HCT116 (cell line): ENCODE results near the gene PSMC3. TPM values are rescaled to one million over a fixed set of nuclear protein-coding genes. Genes with fewer than 3 reads are reported as not detected.

Source experiments
- ATAC-seq: fragments of 200-7000 bp; cut with Tn5 transposase; 2 replicates; pipeline ENCODE4 v1.9.1; 2020; ENCODE audit warnings: mild to moderate bottlenecking, moderate library complexity
- BruUV-seq: library from RNA; stranded (reverse); fragments of 400-500 nt; replicated peaks from 2 replicates; lab custom pipeline; 2021; lab: Mats Ljungman, UMichigan
- CTCF ChIA-PET: fragments of 300-600 bp; sonication (Branson Sonifier 250); formaldehyde crosslinking; loops from one replicate; lab custom pipeline; 2021; ENCODE audit warnings: antibody characterized with exemption; lab: Charles Lee
- POLR2A ChIA-PET: fragments of 300-600, 350-600 bp; sonication (Branson Sonifier 250); formaldehyde crosslinking; loops from one replicate; lab custom pipeline; 2021; ENCODE audit warnings: antibody characterized with exemption; lab: Charles Lee
- RAD21 ChIA-PET, 2 experiments: fragments of 300-600 bp; sonication (Branson Sonifier 250); formaldehyde crosslinking; loops; one replicate each; lab custom pipeline; 2023; ENCODE audit warnings: low total read pairs in 2 of 2; ENCODE audit not compliant: uncharacterized antibody in 2 of 2, unreplicated experiment in 2 of 2, low non-redundant PET in 1 of 2; lab: Charles Lee
- DNase-seq: peaks from one replicate; pipeline ENCODE4 v3.0.0-alpha.2; 2010; ENCODE audit warnings: low read depth, low spot score
- H2AFZ ChIP-seq: fragments of 200-600 bp; shearing (Covaris generic), sonication (generic); 2 replicates; pipeline ENCODE4 v1.6.1; 2017; ENCODE audit warnings: low read depth, mixed run types, mixed read lengths, antibody characterized with exemption, low read length; ENCODE audit not compliant: poor library complexity, severe bottlenecking
- H3K27ac ChIP-seq: 2 replicates; pipeline ENCODE4 v1.5.1; 2012; ENCODE audit warnings: low read depth, low read length
- H3K27me3 ChIP-seq: fragments of 200-600 bp; sonication (generic); 2 replicates; pipeline ENCODE4 v1.6.1; 2016; ENCODE audit warnings: mixed run types, low read length, mixed read lengths; ENCODE audit not compliant: insufficient read depth
- H3K36me3 ChIP-seq, 2 experiments: fragments of 200-500 bp in 1 of 2; fragments of 200-600 bp in 1 of 2; sonication (Bioruptor generic) in 1 of 2; sonication (generic) in 1 of 2; 2 replicates each; pipeline versions ENCODE4 v1.5.1 to v1.6.1; 2014 to 2016; ENCODE audit warnings: low read length in 2 of 2, inconsistent platforms in 1 of 2, mixed read lengths in 1 of 2, mixed run types in 1 of 2; ENCODE audit not compliant: insufficient read depth in 2 of 2, control insufficient read depth in 1 of 2
- H3K4me1 ChIP-seq, 2 experiments: fragments of 200-600 bp in 1 of 2; sonication (generic) in 1 of 2; 2 replicates each; pipeline versions ENCODE4 v1.5.1 to v1.6.1; 2012 to 2017; ENCODE audit warnings: low read length in 2 of 2, inconsistent platforms in 1 of 2, mild to moderate bottlenecking in 1 of 2, mixed read lengths in 1 of 2, mixed run types in 1 of 2, moderate library complexity in 1 of 2; ENCODE audit not compliant: insufficient read depth in 2 of 2, control insufficient read depth in 1 of 2
- H3K4me2 ChIP-seq: fragments of 200-600 bp; sonication (generic); 2 replicates; pipeline ENCODE4 v1.6.1; 2017; ENCODE audit warnings: mixed run types, low read length, mixed read lengths
- H3K4me3 ChIP-seq, 2 experiments: fragments of 200-600 bp in 1 of 2; sonication (generic) in 1 of 2; replicated peaks in 1 of 2; 2 replicates each; pipeline ENCODE4 v1.5.1; 2011 to 2016; ENCODE audit warnings: low read length in 2 of 2, control low read depth in 1 of 2, low read depth in 1 of 2, mild to moderate bottlenecking in 1 of 2, mixed read lengths in 1 of 2, mixed run types in 1 of 2
- H3K79me2 ChIP-seq: fragments of 200-600 bp; sonication (generic); 2 replicates; pipeline ENCODE4 v1.6.1; 2017; ENCODE audit warnings: mild to moderate bottlenecking, mixed run types, low read length, moderate library complexity, mixed read lengths; ENCODE audit not compliant: insufficient read depth
- H3K9ac ChIP-seq: fragments of 200-600 bp; sonication (generic); 2 replicates; pipeline ENCODE4 v1.6.1; 2016; ENCODE audit warnings: low read length, mixed read lengths
- H3K9me2 ChIP-seq: fragments of 200-600 bp; sonication (generic), shearing (Covaris generic); 2 replicates; pipeline ENCODE4 v1.6.1; 2017; ENCODE audit warnings: mixed run types, mild to moderate bottlenecking, moderate library complexity; ENCODE audit not compliant: insufficient read depth
- H3K9me3 ChIP-seq, 2 experiments: fragments of 200-500 bp in 1 of 2; fragments of 200-600 bp in 1 of 2; sonication (Bioruptor generic) in 1 of 2; sonication (generic) in 1 of 2; 2 replicates each; pipeline ENCODE4 v1.6.1; 2014 to 2017; ENCODE audit warnings: low read length in 2 of 2, mixed read lengths in 2 of 2, inconsistent platforms in 1 of 2, low read depth in 1 of 2, mild to moderate bottlenecking in 1 of 2, mixed run types in 1 of 2, moderate library complexity in 1 of 2; ENCODE audit not compliant: control insufficient read depth in 1 of 2, insufficient read depth in 1 of 2
- H4K20me1 ChIP-seq: fragments of 200-600 bp; sonication (generic), shearing (Covaris generic); 2 replicates; pipeline ENCODE4 v1.6.1; 2017; ENCODE audit warnings: mixed run types, mild to moderate bottlenecking, moderate library complexity; ENCODE audit not compliant: insufficient read depth
- CEBPB ChIP-seq: IDR thresholded peaks from 2 replicates; pipeline ENCODE4 v1.6.1; 2012; ENCODE audit warnings: low read depth
- CTCF ChIP-seq, 3 experiments: fragments of 200-600 bp in 1 of 3; sonication (generic) in 1 of 3; IDR thresholded peaks in 2 of 3; conservative IDR thresholded peaks in 1 of 3; 2 replicates each; pipeline ENCODE4 v1.5.1; 2012 to 2017; ENCODE audit warnings: low read depth in 2 of 3, low read length in 2 of 3, antibody characterized with exemption in 1 of 3, borderline replicate concordance in 1 of 3, control low read depth in 1 of 3, mild to moderate bottlenecking in 1 of 3, mixed read lengths in 1 of 3, mixed run types in 1 of 3, moderate library complexity in 1 of 3; ENCODE audit not compliant: insufficient read depth in 1 of 3
- EZH2phosphoT487 ChIP-seq: fragments of 200-600 bp; IDR thresholded peaks from 2 replicates; pipeline ENCODE4 v1.6.1; 2018; ENCODE audit warnings: antibody characterized with exemption, borderline replicate concordance
- FOSL1 ChIP-seq: IDR thresholded peaks from 2 replicates; pipeline ENCODE4 v1.6.1; 2012; ENCODE audit warnings: low read depth
- JUND ChIP-seq: IDR thresholded peaks from 2 replicates; pipeline ENCODE4 v1.6.1; 2012
- POLR2A ChIP-seq: IDR thresholded peaks from 2 replicates; pipeline ENCODE4 v1.7.0; 2011; ENCODE audit warnings: borderline replicate concordance; ENCODE audit not compliant: insufficient read depth, insufficient read length; ENCODE audit errors: extremely low read depth
- SRF ChIP-seq: IDR thresholded peaks from 2 replicates; pipeline ENCODE4 v1.6.1; 2012; ENCODE audit warnings: low read depth
- TCF7L2 ChIP-seq: IDR thresholded peaks from 2 replicates; pipeline ENCODE4 v1.7.0; 2011; ENCODE audit warnings: borderline replicate concordance, inconsistent platforms; ENCODE audit not compliant: insufficient read depth, insufficient read length; ENCODE audit errors: extremely low read depth
- YY1 ChIP-seq: IDR thresholded peaks from 2 replicates; pipeline ENCODE4 v1.6.1; 2011; ENCODE audit warnings: low read length, low read depth, moderate library complexity, mild to moderate bottlenecking; ENCODE audit not compliant: insufficient replicate concordance; ENCODE audit errors: extremely low read depth
- ZNF274 ChIP-seq: fragments of 200-500 bp; sonication (Bioruptor generic); IDR thresholded peaks from 2 replicates; pipeline ENCODE4 v1.6.1; 2014; ENCODE audit warnings: mild to moderate bottlenecking, low read depth, low read length, inconsistent platforms
- intact Hi-C: fragments of 100-400 bp; cut with micrococcal nuclease; formaldehyde crosslinking; loops from 2 replicates; pipeline ENCODE4 v1.10.0; 2022
- total RNA-seq: library from RNA; stranded (reverse); gene quantifications from one replicate; pipeline ENCODE4 v1.2.1, GENCODE V29; 2021; ENCODE audit not compliant: unreplicated experiment
- TF ChIP-seq, protein P1 (sequence below): IDR thresholded peaks from 2 replicates; pipeline ENCODE4 v1.6.1; 2011; ENCODE audit warnings: mild to moderate bottlenecking, low read length, moderate library complexity; ENCODE audit not compliant: insufficient replicate concordance; ENCODE audit errors: extremely low read depth
- TF ChIP-seq, protein P2 (sequence below): IDR thresholded peaks from 2 replicates; pipeline ENCODE4 v1.6.1; 2012
- TF ChIP-seq, protein P3 (sequence below): IDR thresholded peaks from 2 replicates; pipeline ENCODE4 v1.6.1; 2012; ENCODE audit warnings: low read depth

Gene PSMC3
- total RNA-seq, 1 experiment from 2014 or later, result 155 TPM

DNA sequence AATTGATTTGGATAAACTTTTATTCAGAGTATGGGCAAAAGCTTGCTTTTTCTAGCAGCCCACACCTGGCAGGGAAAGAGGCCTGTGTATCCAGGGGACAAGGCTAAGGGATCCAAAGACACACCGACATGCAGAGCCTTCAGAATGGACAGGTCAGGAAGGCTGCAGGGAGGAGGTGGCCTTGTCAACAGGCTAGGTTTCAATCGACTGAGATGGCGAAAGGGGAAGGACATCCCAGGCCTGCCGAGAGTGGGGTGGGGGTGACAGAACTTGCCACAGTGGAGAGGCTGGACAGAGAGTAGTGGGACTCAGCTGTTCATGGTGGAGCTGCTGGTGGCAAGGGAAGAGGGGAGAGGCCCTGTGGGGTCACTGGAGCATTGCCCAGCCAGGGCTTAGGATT lies 23.1 kb downstream of the PSMC3 start:
- DNase-seq (no peak), ATAC-seq (no peak)
- Histone ChIP-seq H3K27ac (no peak overlapping the region), H3K79me2 (no peaks in the 10 kb centered on the region), H4K20me1 (no peaks in the 10 kb centered on the region), H3K9me2 (no peaks in the 10 kb centered on the region), H3K4me2 (no peak overlapping the region), H3K9me3 (no peaks in the 10 kb centered on the region), H3K36me3 (no peaks in the 10 kb centered on the region), H3K9ac (no peak overlapping the region), H3K4me3 (no peak overlapping the region), H2AFZ (no peak overlapping the region), H3K27me3 (no peaks in the 10 kb centered on the region), H3K4me1 (peaks cover 12% of the 10 kb centered on the region in 2 experiments)
- ChIA-PET CTCF (no interaction called here), POLR2A (no interaction called here), RAD21 (no interaction called here)
- BruUV-seq, result no TSS peak
- intact Hi-C loops, result no loop called here
- TF ChIP-seq POLR2A (no peak), YY1 (no peak), EZH2phosphoT487 (no peak), CTCF (IDR thresholded peaks at IDR 0.05 in 2 of 3, conservative IDR thresholded peaks at IDR 0.05 in 1 of 3; ENCODE audit: borderline replicate concordance in 1 of 3, insufficient read depth in 1 of 3, low read depth in 2 of 3, low read length in 2 of 3) (no peak), TCF7L2 (no peak), SRF (no peak), CEBPB (no peak), ZNF274 (no peak), JUND (no peak), FOSL1 (no peak)
- TF ChIP-seq, protein P1, sequence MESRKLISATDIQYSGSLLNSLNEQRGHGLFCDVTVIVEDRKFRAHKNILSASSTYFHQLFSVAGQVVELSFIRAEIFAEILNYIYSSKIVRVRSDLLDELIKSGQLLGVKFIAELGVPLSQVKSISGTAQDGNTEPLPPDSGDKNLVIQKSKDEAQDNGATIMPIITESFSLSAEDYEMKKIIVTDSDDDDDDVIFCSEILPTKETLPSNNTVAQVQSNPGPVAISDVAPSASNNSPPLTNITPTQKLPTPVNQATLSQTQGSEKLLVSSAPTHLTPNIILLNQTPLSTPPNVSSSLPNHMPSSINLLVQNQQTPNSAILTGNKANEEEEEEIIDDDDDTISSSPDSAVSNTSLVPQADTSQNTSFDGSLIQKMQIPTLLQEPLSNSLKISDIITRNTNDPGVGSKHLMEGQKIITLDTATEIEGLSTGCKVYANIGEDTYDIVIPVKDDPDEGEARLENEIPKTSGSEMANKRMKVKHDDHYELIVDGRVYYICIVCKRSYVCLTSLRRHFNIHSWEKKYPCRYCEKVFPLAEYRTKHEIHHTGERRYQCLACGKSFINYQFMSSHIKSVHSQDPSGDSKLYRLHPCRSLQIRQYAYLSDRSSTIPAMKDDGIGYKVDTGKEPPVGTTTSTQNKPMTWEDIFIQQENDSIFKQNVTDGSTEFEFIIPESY, result no peak
- TF ChIP-seq, protein P2, sequence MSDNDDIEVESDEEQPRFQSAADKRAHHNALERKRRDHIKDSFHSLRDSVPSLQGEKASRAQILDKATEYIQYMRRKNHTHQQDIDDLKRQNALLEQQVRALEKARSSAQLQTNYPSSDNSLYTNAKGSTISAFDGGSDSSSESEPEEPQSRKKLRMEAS, result no peak
- TF ChIP-seq, protein P3, sequence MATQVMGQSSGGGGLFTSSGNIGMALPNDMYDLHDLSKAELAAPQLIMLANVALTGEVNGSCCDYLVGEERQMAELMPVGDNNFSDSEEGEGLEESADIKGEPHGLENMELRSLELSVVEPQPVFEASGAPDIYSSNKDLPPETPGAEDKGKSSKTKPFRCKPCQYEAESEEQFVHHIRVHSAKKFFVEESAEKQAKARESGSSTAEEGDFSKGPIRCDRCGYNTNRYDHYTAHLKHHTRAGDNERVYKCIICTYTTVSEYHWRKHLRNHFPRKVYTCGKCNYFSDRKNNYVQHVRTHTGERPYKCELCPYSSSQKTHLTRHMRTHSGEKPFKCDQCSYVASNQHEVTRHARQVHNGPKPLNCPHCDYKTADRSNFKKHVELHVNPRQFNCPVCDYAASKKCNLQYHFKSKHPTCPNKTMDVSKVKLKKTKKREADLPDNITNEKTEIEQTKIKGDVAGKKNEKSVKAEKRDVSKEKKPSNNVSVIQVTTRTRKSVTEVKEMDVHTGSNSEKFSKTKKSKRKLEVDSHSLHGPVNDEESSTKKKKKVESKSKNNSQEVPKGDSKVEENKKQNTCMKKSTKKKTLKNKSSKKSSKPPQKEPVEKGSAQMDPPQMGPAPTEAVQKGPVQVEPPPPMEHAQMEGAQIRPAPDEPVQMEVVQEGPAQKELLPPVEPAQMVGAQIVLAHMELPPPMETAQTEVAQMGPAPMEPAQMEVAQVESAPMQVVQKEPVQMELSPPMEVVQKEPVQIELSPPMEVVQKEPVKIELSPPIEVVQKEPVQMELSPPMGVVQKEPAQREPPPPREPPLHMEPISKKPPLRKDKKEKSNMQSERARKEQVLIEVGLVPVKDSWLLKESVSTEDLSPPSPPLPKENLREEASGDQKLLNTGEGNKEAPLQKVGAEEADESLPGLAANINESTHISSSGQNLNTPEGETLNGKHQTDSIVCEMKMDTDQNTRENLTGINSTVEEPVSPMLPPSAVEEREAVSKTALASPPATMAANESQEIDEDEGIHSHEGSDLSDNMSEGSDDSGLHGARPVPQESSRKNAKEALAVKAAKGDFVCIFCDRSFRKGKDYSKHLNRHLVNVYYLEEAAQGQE, result no peak
